ENCODE measurements around the gene MAGEC3. TPM values are rescaled to one million over a fixed set of nuclear protein-coding genes. Genes with fewer than 3 reads are reported as not detected.

The MAGEC3 gene
- total and polyA plus RNA-seq, 10 of the 15 experiments (the other 5 are each of a cell fraction or from before 2014, with no cell fraction given), result not detected

DNA sequence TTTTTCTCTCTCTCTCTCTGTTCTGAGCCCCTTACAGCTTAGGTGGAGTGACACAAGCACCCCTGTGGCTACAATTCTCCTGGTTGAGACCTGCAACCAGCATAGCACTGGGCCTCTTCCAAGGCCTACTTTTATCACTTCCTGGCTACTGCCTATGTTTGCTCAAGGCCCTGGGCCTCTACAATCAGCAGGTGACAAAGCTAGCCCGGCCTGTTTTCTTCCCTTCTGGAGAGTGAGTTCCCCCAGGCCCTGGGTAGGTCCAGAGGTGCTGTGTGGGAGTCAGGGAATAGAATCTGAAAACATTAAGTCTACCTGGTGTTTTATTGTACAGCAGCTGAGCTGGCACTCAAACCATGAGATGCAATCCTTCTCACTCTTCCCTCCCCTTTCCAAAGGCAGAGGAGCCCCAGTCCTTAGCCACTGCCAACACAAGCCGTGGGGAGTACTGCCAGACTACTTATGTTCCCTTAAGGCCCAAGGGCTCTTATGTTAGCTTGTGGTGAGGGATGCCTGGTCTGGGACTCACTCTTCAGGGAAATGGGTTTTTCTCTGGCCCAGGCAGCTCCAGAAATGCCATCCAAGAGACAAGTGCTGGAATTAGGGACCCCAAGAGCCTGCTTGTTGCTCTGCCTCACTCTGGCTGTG, 23.8 kb upstream of the MAGEC3 start:
- CTCF ChIA-PET, result no interaction called here
- POLR2A ChIA-PET, result no interaction called here

DNA sequence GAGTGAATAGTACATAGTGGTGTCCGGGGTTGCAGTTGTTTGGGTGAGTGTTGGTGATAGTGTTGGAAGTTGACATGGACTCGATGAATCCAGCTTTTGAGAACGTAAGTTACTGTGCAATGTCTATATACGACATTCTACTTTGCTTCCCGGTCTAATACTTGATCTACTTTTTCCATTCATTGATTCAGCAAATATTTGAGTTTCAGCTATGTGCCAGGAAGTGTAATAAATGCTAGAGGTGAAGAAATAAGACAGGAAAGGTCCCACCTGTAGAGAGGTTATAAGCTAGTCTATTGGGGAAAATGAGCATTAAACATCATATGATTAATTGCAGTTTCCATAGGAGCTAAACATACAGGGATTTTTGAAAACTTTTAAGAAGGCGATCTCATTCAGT, 22.2 kb upstream of the MAGEC3 start:
- 15% methylated on average over 6 of the region's 6 CpGs for WGBS (ENCODE audit: insufficient coverage, insufficient replicate concordance, low lambda C conversion rate, missing lambda C conversion rate)
- no TSS peak for BruUV-seq (replicated peaks)
- CTCF ChIA-PET, result no interaction called here

More for the DNA sequence above, 23.8 kb upstream of the MAGEC3 start:
- 8% methylated on average over 2 of the region's 2 CpGs for WGBS (ENCODE audit: insufficient coverage, insufficient replicate concordance, low lambda C conversion rate, missing lambda C conversion rate)
- no peak for FAIRE-seq
- RAD21 ChIA-PET (ENCODE audit: unreplicated experiment), result no interaction called here
- DNase-seq (ENCODE audit: low read depth, low spot score), result no peak
- Histone ChIP-seq H4K20me1 (ENCODE audit: control insufficient read depth, insufficient read depth) (no peaks in the 10 kb centered on the region), H3K27me3 (replicated peaks in 1 of 2; ENCODE audit: control insufficient read depth in 2 of 2, insufficient read depth in 2 of 2, low read length in 1 of 2) (no peaks in the 10 kb centered on the region), H3K27ac (ENCODE audit: control insufficient read depth, insufficient read depth) (no peak overlapping the region), H3K79me2 (ENCODE audit: control insufficient read depth, insufficient read depth, low read length) (no peaks in the 10 kb centered on the region), H2AFZ (ENCODE audit: control insufficient read depth, low read depth, low read length) (no peak overlapping the region), H3K36me3 (ENCODE audit: control insufficient read depth in 2 of 2, insufficient read depth in 2 of 2, low read length in 1 of 2) (no peaks in the 10 kb centered on the region), H3K9me3 (replicated peaks; ENCODE audit: control insufficient read depth, insufficient read depth, low read length) (no peaks in the 10 kb centered on the region), H3K9ac (ENCODE audit: control insufficient read depth, insufficient read depth, low read length) (no peak overlapping the region), H3K4me3 (no peak overlapping the region), H3K4me1 (ENCODE audit: control insufficient read depth, insufficient read depth, low read length) (no peaks in the 10 kb centered on the region), H3K4me2 (ENCODE audit: control insufficient read depth, insufficient read depth) (no peak overlapping the region)
- no peak for ATAC-seq
- BruUV-seq (replicated peaks), result no TSS peak
- no peak for TF ChIP-seq POLR2AphosphoS2 (IDR thresholded peaks at IDR 0.05; ENCODE audit: low read depth, low read length)
- TF ChIP-seq PAX5 (IDR thresholded peaks at IDR 0.05; ENCODE audit: borderline replicate concordance, low read depth, low read length), result no peak
- TF ChIP-seq SMAD5 (IDR thresholded peaks at IDR 0.05; ENCODE audit: low read depth), result no peak
- TF ChIP-seq JUND (IDR thresholded peaks at IDR 0.05; ENCODE audit: low read depth, low read length), result no peak
- SMC1A ChIA-PET (ENCODE audit: uncharacterized antibody, unreplicated experiment), result no interaction called here
- intact Hi-C loops (cut with micrococcal nuclease; ENCODE audit: unreplicated experiment) (no loop called here), in situ Hi-C loops (cut with MboI) (no loop called here)

More for the DNA sequence above, 22.2 kb upstream of the MAGEC3 start:
- H4K20me1 ChIP-seq (ENCODE audit: control insufficient read depth, insufficient read depth), result no peaks in the 10 kb centered on the region
- DNase-seq (ENCODE audit: low read depth, low spot score) (no peak), FAIRE-seq (no peak), ATAC-seq (no peak)
- ChIA-PET POLR2A (no interaction called here), RAD21 (ENCODE audit: unreplicated experiment) (no interaction called here), SMC1A (ENCODE audit: uncharacterized antibody, unreplicated experiment) (no interaction called here)
- in situ Hi-C loops (cut with MboI), result no loop called here
- H3K9ac ChIP-seq (ENCODE audit: control insufficient read depth, insufficient read depth, low read length), result no peak overlapping the region
- no peaks in the 10 kb centered on the region for H3K36me3 ChIP-seq (ENCODE audit: control insufficient read depth in 2 of 2, insufficient read depth in 2 of 2, low read length in 1 of 2)
- no peak overlapping the region for H3K4me3 ChIP-seq
- no peaks in the 10 kb centered on the region for H3K9me3 ChIP-seq (replicated peaks; ENCODE audit: control insufficient read depth, insufficient read depth, low read length)
- H3K27ac ChIP-seq (ENCODE audit: control insufficient read depth, insufficient read depth), result no peak overlapping the region
- no peak overlapping the region for H3K4me2 ChIP-seq (ENCODE audit: control insufficient read depth, insufficient read depth)
- H3K27me3 ChIP-seq (replicated peaks in 1 of 2; ENCODE audit: control insufficient read depth in 2 of 2, insufficient read depth in 2 of 2, low read length in 1 of 2), result no peaks in the 10 kb centered on the region
- intact Hi-C loops (cut with micrococcal nuclease; ENCODE audit: unreplicated experiment), result no loop called here
- H3K79me2 ChIP-seq (ENCODE audit: control insufficient read depth, insufficient read depth, low read length), result no peaks in the 10 kb centered on the region
- TF ChIP-seq, protein P1, sequence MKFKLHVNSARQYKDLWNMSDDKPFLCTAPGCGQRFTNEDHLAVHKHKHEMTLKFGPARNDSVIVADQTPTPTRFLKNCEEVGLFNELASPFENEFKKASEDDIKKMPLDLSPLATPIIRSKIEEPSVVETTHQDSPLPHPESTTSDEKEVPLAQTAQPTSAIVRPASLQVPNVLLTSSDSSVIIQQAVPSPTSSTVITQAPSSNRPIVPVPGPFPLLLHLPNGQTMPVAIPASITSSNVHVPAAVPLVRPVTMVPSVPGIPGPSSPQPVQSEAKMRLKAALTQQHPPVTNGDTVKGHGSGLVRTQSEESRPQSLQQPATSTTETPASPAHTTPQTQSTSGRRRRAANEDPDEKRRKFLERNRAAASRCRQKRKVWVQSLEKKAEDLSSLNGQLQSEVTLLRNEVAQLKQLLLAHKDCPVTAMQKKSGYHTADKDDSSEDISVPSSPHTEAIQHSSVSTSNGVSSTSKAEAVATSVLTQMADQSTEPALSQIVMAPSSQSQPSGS (IDR thresholded peaks at IDR 0.05; ENCODE audit: low read length), result no peak
- no peak for TF ChIP-seq NR2F1 (conservative IDR thresholded peaks at IDR 0.05)
- no peak overlapping the region for H2AFZ ChIP-seq (ENCODE audit: control insufficient read depth, low read depth, low read length)
- H3K4me1 ChIP-seq (ENCODE audit: control insufficient read depth, insufficient read depth, low read length), result no peaks in the 10 kb centered on the region

Measured in GM12878 (cell line).